Sigmoid colon (tissue), 4 donors: Measurements from ENCODE around the gene WTAP.

Source experiments
- EP300 ChIP-seq, 4 donors: sonication (generic); formaldehyde crosslinking; IDR thresholded peaks; one replicate each; pipeline ENCODE4 v1.6.1; 2017; ENCODE audit warnings: antibody characterized with exemption in 4 of 4
- POLR2A ChIP-seq, 2 donors: fragments of 450-650 bp; IDR thresholded peaks; one replicate each; pipeline ENCODE4 v1.6.1; 2016; ENCODE audit warnings: antibody characterized with exemption in 2 of 2, mild to moderate bottlenecking in 2 of 2, moderate library complexity in 2 of 2
- POLR2AphosphoS5 ChIP-seq, 4 donors: sonication (generic); formaldehyde crosslinking; IDR thresholded peaks; one replicate each; pipeline ENCODE4 v1.6.1; 2017; ENCODE audit warnings: antibody characterized with exemption in 4 of 4
- TF ChIP-seq, protein P1 (sequence below), 4 experiments: fragments of 450-650 bp in 3 of 4; fragments of 200-600 bp in 1 of 4; IDR thresholded peaks; one replicate each; pipeline ENCODE4 v1.5.1; 2016 to 2019; ENCODE audit warnings: antibody characterized with exemption in 4 of 4, mild to moderate bottlenecking in 3 of 4, moderate library complexity in 2 of 4

DNA sequence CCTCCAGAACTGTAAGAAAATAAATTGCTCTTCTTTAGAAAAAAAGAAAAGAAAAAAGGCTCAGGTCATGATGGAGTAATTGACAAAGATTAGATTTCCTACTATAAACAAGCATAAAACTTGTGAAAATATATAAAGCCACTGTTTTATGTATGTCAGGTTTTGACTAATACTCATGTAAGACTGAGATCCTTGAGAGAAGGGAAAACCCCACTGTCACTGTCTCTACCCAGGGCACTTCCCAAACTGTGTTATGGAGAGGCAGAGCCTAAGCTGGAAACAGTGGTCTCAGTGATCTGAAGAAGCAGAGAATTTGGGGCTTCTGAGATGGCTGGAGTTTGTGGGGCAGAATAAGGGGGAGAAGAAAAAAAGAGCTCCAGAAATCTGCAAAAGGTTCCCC, 42.2 kb downstream of the WTAP start:
- TF ChIP-seq, protein P1, sequence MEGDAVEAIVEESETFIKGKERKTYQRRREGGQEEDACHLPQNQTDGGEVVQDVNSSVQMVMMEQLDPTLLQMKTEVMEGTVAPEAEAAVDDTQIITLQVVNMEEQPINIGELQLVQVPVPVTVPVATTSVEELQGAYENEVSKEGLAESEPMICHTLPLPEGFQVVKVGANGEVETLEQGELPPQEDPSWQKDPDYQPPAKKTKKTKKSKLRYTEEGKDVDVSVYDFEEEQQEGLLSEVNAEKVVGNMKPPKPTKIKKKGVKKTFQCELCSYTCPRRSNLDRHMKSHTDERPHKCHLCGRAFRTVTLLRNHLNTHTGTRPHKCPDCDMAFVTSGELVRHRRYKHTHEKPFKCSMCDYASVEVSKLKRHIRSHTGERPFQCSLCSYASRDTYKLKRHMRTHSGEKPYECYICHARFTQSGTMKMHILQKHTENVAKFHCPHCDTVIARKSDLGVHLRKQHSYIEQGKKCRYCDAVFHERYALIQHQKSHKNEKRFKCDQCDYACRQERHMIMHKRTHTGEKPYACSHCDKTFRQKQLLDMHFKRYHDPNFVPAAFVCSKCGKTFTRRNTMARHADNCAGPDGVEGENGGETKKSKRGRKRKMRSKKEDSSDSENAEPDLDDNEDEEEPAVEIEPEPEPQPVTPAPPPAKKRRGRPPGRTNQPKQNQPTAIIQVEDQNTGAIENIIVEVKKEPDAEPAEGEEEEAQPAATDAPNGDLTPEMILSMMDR (IDR thresholded peaks at IDR 0.05), result no peak
- TF ChIP-seq EP300 (IDR thresholded peaks at IDR 0.05), result no peak
- no peak for TF ChIP-seq POLR2A (IDR thresholded peaks at IDR 0.05)
- no peak for TF ChIP-seq POLR2AphosphoS5 (IDR thresholded peaks at IDR 0.05)
